ENCODE data around the gene EIF3K.
"Not testable (repeated sequence)": the region's sequence is repeated elsewhere in the genome, so short reads cannot be mapped to it uniquely, and the experiment has no call there.

The EIF3K gene

DNA sequence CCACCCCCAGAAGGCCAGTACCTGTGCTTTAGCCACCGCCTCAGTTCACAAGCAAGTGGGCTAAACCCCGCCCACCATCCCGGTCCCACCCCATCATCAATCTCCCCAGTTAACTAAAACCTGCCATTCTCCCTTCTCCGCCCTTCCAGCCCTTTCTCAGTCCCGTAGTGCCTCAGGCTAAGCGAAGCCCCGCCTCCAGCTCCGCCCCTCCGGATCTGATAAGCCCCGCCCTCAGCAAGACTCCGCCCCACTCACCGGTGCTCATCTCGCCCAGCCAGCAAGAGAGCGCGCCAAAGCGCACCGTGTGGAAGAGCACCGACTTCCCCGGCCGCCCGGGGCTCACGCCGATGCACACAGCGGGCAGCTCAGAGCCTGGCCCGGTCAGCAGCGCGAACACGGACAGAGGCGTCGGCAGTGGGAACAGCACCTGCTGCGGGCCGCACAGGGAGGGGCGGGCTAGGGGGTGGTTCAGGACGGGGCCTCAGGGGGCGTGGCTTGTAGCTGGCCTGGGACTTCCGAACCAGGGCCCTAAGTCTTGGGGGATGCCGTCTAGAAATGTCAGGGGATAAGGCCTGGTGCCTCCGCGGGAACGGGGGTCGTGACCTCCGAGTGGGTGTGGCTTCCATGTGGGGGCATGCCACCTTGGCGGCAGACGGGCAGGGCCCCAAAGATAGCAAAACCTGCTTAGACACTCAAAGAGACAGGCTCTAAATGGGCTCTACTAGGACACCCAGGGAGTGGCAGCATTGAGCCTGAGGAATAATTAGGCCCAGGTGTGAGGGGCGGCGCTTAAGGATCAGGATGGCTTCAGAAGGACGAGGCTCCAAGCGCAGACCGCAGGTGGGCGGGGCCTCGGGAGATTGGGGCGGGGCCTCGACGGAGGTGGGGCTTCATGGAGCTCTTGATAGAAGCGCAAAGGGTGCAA is 22.7 kb upstream of the EIF3K start:
- Histone ChIP-seq H3K9ac (ENCODE audit: low read length) (no peak overlapping the region), H3K27ac (ENCODE audit: low read depth, low read length) (no peak overlapping the region), H3K9me3 (ENCODE audit: low read length) (no peaks in the 10 kb centered on the region), H3K36me3 (ENCODE audit: insufficient read depth, low read length) (no peaks in the 10 kb centered on the region), H3K4me1 (ENCODE audit: insufficient read depth, low read length) (no peaks in the 10 kb centered on the region), H3K4me3 (ENCODE audit: low read depth in 1 of 2, low read length in 2 of 2) (no peak overlapping the region), H3K27me3 (ENCODE audit: control insufficient read depth in 1 of 2, insufficient read depth in 2 of 2, low read length in 2 of 2) (peaks cover 4% of the 10 kb centered on the region in 2 donors)

DNA sequence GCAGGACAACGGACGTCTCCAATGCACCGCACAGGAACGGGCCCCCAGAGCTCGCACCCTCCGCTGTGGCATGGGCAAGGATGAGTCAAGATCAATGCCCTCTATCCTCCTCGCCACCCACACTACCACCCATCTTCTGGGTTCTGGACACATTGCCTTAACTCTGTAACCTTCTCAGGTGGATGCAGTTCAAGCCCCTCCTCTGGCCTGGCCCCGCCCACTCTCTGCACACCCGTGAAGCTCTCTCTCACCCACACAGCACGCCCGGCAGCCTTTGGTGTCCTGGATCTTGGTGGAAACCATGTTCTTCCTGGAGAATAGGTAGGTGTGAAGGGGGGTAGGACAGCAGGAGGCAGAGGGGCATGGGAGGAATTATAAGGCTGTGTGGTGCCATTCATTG is 21.9 kb upstream of the EIF3K start:
- no peaks in the 10 kb centered on the region for H3K36me3 ChIP-seq (ENCODE audit: insufficient read depth, low read length)
- no peak overlapping the region for H3K9ac ChIP-seq (ENCODE audit: low read length)
- no peak overlapping the region for H3K27ac ChIP-seq (ENCODE audit: low read depth, low read length)
- no peaks in the 10 kb centered on the region for H3K9me3 ChIP-seq (ENCODE audit: low read length)
- H3K4me3 ChIP-seq (ENCODE audit: low read depth in 1 of 2, low read length in 2 of 2), result no peak overlapping the region
- H3K27me3 ChIP-seq (ENCODE audit: control insufficient read depth in 1 of 2, insufficient read depth in 2 of 2, low read length in 2 of 2), result peaks cover 4% of the 10 kb centered on the region in 2 donors
- H3K4me1 ChIP-seq (ENCODE audit: insufficient read depth, low read length), result no peaks in the 10 kb centered on the region

DNA sequence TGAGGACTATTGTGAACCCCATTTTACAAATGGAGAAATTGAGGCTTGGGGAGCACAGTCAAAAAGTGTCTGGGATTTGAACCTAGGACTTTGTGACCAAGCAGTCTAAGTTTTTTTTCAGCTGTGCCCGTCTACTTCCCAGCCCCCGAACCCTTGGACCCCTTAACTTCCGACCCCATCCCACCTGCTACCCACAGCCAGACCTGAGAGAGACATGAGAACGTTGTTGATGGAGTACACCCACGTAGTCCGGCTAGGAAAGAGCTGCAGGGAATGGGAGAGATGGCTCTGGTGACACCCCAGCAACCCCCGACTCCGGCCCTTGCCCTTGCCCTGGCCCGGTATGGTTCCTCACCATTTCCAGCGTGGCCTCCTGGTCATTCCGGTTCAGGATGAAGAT is 19.3 kb upstream of the EIF3K start:
- H3K27me3 ChIP-seq (ENCODE audit: control insufficient read depth in 1 of 2, insufficient read depth in 2 of 2, low read length in 2 of 2), result peaks cover 4% of the 10 kb centered on the region in 2 donors
- no peaks in the 10 kb centered on the region for H3K9me3 ChIP-seq (ENCODE audit: low read length)
- no peak overlapping the region for H3K4me3 ChIP-seq (ENCODE audit: low read depth in 1 of 2, low read length in 2 of 2)
- H3K36me3 ChIP-seq (ENCODE audit: insufficient read depth, low read length), result no peaks in the 10 kb centered on the region
- no peak overlapping the region for H3K27ac ChIP-seq (ENCODE audit: low read depth, low read length)
- H3K9ac ChIP-seq (ENCODE audit: low read length), result no peak overlapping the region
- no peaks in the 10 kb centered on the region for H3K4me1 ChIP-seq (ENCODE audit: insufficient read depth, low read length)

DNA sequence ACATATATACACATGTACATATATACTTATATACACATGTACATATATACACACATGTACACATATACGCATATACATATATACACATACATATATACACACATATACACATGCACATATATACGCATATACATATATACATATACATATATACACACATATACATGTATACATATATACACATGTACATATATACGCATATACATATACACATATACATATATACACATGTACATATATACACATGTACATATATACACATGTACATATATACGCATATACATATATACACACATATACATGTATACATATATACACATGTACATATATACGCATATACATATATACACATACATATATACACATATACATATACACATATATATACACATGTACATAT is 16.1 kb upstream of the EIF3K start:
- H3K9me3 ChIP-seq (ENCODE audit: low read length); H3K27ac ChIP-seq (ENCODE audit: low read depth, low read length); H3K9ac ChIP-seq (ENCODE audit: low read length); H3K27me3 ChIP-seq (ENCODE audit: control insufficient read depth in 1 of 2, insufficient read depth in 2 of 2, low read length in 2 of 2); H3K4me1 ChIP-seq (ENCODE audit: insufficient read depth, low read length); H3K4me3 ChIP-seq (ENCODE audit: low read depth in 1 of 2, low read length in 2 of 2); H3K36me3 ChIP-seq (ENCODE audit: insufficient read depth, low read length): not testable (repeated sequence)

DNA sequence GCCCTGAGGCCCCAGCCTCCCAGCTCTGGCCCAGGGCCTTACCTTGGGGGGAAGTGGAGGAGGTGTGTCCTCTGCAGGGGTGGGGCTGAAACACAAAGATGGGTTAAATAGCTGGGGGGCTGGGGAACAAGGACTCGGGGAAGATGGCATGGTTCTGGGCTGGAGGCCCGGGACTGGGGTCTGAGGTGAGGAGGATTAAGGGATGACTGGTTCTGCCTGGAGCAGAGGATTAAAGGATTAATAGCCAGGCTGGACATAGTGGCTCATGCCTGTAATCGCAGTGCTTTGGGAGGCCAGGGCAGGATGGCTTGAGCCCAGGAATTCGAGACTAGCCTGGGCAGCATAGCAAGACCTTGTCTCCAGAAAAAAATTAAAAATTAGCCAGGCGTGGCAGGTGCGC is 12.9 kb upstream of the EIF3K start:
- no peak overlapping the region for H3K4me3 ChIP-seq (ENCODE audit: low read depth in 1 of 2, low read length in 2 of 2)
- no peaks in the 10 kb centered on the region for H3K9me3 ChIP-seq (ENCODE audit: low read length)
- H3K27me3 ChIP-seq (ENCODE audit: control insufficient read depth in 1 of 2, insufficient read depth in 2 of 2, low read length in 2 of 2), result no peaks in the 10 kb centered on the region
- H3K27ac ChIP-seq (ENCODE audit: low read depth, low read length), result no peak overlapping the region
- H3K9ac ChIP-seq (ENCODE audit: low read length), result no peak overlapping the region
- H3K36me3 ChIP-seq (ENCODE audit: insufficient read depth, low read length), result no peaks in the 10 kb centered on the region
- no peaks in the 10 kb centered on the region for H3K4me1 ChIP-seq (ENCODE audit: insufficient read depth, low read length)

DNA sequence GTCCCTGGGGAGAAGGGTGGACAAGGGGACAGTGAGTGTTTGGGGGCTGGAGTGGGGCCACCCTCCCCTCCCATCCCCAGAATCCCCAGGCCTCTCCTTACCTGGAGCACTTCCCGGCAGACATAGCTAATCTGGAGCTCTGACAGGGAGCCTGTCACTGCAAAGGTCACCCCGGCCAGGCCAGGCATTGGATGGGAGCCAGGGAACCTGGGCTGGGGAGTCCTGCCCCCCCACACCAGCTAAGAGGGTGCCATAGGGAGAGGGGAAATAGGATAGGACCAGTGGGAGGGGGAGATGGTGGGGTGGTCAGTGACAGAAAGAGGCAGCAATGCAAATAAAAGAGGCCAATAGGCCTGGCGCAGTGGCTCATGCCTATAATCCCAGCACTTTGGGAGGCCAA is 4.7 kb upstream of the EIF3K start:
- Histone ChIP-seq H3K4me3 (ENCODE audit: low read depth in 1 of 2, low read length in 2 of 2) (no peak overlapping the region), H3K9ac (ENCODE audit: low read length) (no peak overlapping the region), H3K36me3 (ENCODE audit: insufficient read depth, low read length) (no peaks in the 10 kb centered on the region), H3K27ac (ENCODE audit: low read depth, low read length) (no peak overlapping the region), H3K4me1 (ENCODE audit: insufficient read depth, low read length) (peaks cover 9% of the 10 kb centered on the region), H3K27me3 (ENCODE audit: control insufficient read depth in 1 of 2, insufficient read depth in 2 of 2, low read length in 2 of 2) (no peaks in the 10 kb centered on the region), H3K9me3 (ENCODE audit: low read length) (no peaks in the 10 kb centered on the region)

DNA sequence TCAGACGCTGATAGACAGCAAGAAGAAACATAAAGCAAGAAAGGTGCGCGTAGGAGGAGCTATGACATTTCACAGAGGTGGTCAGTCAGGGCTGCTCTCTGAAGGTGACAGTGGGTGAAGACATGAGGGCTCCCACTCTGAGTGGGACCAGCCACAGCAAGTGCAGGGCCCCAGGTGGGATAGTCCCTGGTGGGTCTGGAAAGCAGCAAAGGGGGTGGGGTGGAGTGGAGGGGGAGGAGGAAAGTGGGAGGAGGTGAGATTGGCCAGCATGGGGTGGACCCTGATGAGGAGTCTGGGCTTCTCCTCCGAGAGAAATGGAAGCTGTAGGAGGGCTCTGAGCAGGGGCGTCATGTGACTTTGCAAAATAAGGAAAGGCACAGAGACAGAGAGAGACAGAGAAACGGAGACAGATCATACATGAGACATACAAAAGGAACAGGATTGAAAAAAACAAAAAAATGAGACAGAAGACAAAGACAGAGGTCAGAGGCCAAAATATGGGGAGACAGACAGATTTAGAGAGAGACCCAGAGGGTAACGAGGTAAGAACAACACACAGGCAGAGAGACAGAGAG is 3.9 kb upstream of the EIF3K start:
- peaks cover under 1% of the 10 kb centered on the region for H3K36me3 ChIP-seq (ENCODE audit: insufficient read depth, low read length)
- H3K9me3 ChIP-seq (ENCODE audit: low read length), result no peaks in the 10 kb centered on the region
- H3K27ac ChIP-seq (ENCODE audit: low read depth, low read length), result no peak overlapping the region
- H3K4me1 ChIP-seq (ENCODE audit: insufficient read depth, low read length), result peaks cover 16% of the 10 kb centered on the region
- no peak overlapping the region for H3K4me3 ChIP-seq (ENCODE audit: low read depth in 1 of 2, low read length in 2 of 2)
- H3K27me3 ChIP-seq (ENCODE audit: control insufficient read depth in 1 of 2, insufficient read depth in 2 of 2, low read length in 2 of 2), result no peaks in the 10 kb centered on the region
- no peak overlapping the region for H3K9ac ChIP-seq (ENCODE audit: low read length)

DNA sequence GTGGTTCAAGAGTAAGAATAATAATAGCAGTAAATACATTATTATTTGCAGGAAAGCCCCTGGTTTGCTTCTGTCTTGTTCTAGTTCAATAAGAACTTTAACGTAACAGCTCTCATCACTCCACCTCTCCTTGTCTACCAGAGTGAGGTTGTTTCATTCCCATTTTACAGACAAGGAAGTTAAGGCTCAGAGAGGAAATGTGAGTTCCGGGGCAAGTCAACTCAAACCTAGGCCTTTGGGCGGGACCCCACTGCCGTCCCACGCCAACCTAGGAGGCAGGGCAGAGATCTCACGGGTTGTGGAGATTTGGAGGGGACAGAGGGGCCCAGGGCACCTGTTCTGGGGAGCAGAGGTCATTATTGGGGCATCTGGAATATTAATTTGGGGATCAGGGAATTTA is 2.7 kb upstream of the EIF3K start:
- Histone ChIP-seq H3K9ac (ENCODE audit: low read length) (no peak overlapping the region), H3K27me3 (ENCODE audit: control insufficient read depth in 1 of 2, insufficient read depth in 2 of 2, low read length in 2 of 2) (no peaks in the 10 kb centered on the region), H3K4me3 (ENCODE audit: low read depth in 1 of 2, low read length in 2 of 2) (no peak overlapping the region), H3K36me3 (ENCODE audit: insufficient read depth, low read length) (peaks cover 11% of the 10 kb centered on the region), H3K27ac (ENCODE audit: low read depth, low read length) (no peak overlapping the region), H3K9me3 (ENCODE audit: low read length) (no peaks in the 10 kb centered on the region), H3K4me1 (ENCODE audit: insufficient read depth, low read length) (peaks cover 19% of the 10 kb centered on the region)

DNA sequence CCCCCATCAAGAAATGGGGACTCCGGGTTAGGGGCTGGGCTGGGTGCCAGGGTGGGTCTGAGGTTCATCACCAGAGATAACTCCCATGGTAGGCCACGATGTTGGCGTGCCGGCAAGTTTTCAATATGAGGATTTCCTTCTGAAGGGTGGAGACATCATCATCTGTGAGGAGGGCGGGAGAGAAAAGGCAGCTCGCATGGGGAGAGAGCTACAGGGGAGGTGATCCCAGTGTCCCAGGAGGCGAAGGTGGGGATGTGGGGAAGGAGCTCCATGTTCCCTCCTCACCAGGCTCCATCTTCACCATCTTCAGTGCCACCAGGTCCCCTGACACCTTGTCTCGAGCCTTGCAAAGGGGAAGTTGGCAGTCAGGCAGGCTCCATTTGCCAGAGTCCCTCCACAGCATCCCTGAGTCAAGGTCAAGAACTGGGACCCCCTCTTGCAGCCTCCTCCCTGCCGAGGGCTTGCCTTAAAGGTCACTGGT is 1.7 kb upstream of the EIF3K start:
- Histone ChIP-seq H3K4me3 (ENCODE audit: low read depth in 1 of 2, low read length in 2 of 2) (peak overlapping the region in 1 of 2 donors; percentile 97), H3K27me3 (ENCODE audit: control insufficient read depth in 1 of 2, insufficient read depth in 2 of 2, low read length in 2 of 2) (no peaks in the 10 kb centered on the region), H3K36me3 (ENCODE audit: insufficient read depth, low read length) (peaks cover 21% of the 10 kb centered on the region), H3K4me1 (ENCODE audit: insufficient read depth, low read length) (peaks cover 19% of the 10 kb centered on the region), H3K9me3 (ENCODE audit: low read length) (no peaks in the 10 kb centered on the region), H3K9ac (ENCODE audit: low read length) (no peak overlapping the region), H3K27ac (ENCODE audit: low read depth, low read length) (no peak overlapping the region)

DNA sequence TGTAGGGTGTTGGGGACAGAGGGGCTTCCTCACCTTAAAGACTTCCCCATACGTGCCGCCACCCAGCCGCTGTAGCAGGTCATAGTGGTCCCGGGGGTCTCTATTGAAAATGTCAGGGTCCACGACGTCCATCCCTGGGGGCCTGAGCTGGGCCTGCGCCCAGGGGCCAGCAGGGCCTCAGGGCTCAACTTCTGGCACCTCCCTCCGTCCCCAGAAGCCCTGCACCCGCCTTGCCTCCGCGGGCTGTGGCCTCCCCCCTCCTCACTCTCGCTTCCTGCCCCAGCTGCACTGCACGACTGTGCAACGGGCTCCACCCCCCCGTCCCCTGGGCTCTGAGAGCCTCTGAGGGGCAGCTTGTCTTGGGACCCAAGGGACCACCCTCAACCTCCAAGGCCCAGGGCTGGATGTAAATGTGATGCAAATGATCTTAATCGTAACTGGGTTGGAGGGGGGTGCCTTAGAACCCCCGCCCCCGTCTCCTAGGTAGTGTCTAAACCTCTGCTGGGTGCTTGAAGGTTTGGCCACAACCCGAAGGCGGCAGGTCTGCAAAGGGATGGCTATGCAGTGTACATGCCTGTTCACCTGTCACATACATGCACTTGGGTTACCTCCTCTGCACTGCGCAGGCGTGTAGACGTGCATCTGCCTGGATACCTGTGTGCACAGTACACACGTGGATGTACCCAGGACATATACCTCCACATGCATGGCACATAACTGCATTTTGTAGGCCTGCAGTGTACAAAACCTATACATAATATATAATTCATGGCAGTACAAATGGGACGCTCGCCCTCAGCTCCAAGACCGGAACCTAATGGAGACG is 1.0 kb upstream of the EIF3K start, which contains the start of gene MAP4K1:
MAP4K1 (minus strand) TSS at position 190 of the 826 bp plus-strand sequence; CDS start at position 132, 58 bp downstream.
- Histone ChIP-seq H3K4me3 (ENCODE audit: low read depth in 1 of 2, low read length in 2 of 2) (peak within 1 kb of the TSS; percentile 10 to 97), H3K27ac (ENCODE audit: low read depth, low read length) (peak within 1 kb of the TSS; percentile 45), H3K9me3 (ENCODE audit: low read length) (no peaks in the 10 kb centered on the region), H3K27me3 (ENCODE audit: control insufficient read depth in 1 of 2, insufficient read depth in 2 of 2, low read length in 2 of 2) (no peaks in the 10 kb centered on the region), H3K9ac (ENCODE audit: low read length) (peak within 1 kb of the TSS; percentile 61), H3K4me1 (ENCODE audit: insufficient read depth, low read length) (peaks cover 19% of the 10 kb centered on the region), H3K36me3 (ENCODE audit: insufficient read depth, low read length) (peaks cover 21% of the 10 kb centered on the region)
